LNCaP clone FGC (cell line): Measurements from ENCODE around the gene HRCT1.

Source experiments
- DNase-seq: peaks from one replicate; pipeline ENCODE4 v3.0.0-alpha.2; 2011; ENCODE audit warnings: low read depth
- H3K4me3 ChIP-seq: 2 replicates; pipeline ENCODE4 v1.5.1; 2011; ENCODE audit warnings: mild to moderate bottlenecking, low read depth, low read length, control low read depth
- TF ChIP-seq, protein P1 (sequence below): IDR thresholded peaks from 2 replicates; pipeline ENCODE4 v1.5.1; 2012; ENCODE audit warnings: mild to moderate bottlenecking; ENCODE audit not compliant: control insufficient read depth, insufficient read depth; ENCODE audit errors: extremely low read depth

Gene HRCT1

DNA sequence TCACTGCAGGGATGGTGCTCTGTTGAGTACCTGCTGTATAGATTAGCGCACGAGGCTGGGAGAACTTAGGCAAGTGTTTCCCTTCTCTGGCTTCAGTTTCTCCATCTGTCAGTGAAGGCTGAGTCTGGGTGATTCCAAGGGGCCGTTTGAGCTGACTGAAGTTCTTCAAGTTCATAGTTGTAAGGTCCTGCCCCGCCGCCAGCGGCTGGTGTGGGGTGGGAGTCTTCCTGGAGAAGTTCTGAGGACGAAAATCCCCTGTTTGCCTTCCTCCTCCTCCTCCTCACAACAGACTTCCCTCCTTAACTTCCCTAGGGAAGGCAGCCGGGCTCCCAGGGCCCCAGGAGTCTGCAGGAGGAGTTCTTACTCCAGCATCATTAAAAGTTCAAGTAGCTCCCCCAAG, 1.7 kb upstream of the HRCT1 start:
- H3K4me3 ChIP-seq: no peak overlapping the region
- TF ChIP-seq, protein P1, sequence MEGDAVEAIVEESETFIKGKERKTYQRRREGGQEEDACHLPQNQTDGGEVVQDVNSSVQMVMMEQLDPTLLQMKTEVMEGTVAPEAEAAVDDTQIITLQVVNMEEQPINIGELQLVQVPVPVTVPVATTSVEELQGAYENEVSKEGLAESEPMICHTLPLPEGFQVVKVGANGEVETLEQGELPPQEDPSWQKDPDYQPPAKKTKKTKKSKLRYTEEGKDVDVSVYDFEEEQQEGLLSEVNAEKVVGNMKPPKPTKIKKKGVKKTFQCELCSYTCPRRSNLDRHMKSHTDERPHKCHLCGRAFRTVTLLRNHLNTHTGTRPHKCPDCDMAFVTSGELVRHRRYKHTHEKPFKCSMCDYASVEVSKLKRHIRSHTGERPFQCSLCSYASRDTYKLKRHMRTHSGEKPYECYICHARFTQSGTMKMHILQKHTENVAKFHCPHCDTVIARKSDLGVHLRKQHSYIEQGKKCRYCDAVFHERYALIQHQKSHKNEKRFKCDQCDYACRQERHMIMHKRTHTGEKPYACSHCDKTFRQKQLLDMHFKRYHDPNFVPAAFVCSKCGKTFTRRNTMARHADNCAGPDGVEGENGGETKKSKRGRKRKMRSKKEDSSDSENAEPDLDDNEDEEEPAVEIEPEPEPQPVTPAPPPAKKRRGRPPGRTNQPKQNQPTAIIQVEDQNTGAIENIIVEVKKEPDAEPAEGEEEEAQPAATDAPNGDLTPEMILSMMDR: no peak
- no peak for DNase-seq

DNA sequence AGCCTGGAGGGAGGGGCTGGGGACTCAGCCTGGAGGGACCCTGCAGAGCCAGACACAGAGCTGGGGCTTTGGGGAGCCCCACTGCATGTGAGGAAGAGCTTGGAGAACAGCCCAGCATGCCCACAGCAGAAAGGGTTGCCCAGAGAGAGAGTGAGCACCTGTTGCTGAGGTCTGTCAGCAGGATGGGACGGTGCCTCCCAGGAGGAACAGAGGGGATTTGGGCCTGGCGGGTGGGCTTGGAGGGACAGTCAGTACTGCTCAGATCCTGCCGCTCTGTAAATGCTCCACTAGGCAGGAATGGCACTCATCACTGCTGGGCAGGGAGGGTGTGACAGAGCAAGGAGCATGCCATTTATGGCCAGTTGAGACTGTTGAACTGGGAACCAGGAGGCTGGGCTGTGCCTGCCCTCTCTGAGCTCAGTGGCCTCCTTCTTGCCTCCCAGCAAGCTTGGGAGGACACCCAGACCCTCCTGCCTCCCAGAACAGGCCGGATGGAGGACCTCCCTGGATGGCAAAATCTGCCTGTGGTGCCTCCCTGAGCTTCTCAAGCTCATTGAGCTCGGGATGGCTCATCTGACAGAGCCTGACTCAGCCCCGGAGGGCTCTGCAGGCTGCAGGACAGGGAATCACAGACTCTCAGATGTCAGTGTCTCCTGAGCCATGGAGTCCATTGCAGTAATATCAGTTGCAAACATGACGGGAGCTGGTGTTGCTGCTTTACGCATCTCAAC, 786 bp upstream of the HRCT1 start:
- H3K4me3 ChIP-seq: no peak overlapping the region
- TF ChIP-seq, protein P1: no peak
- DNase-seq: no peak

- TF ChIP-seq, protein P1: no peak
- H3K4me3 ChIP-seq: no peak overlapping the region
- DNase-seq: no peak
These were observed 1.1 kb downstream of the HRCT1 start for GRCh38 chr9:35906923-35907699.

DNA sequence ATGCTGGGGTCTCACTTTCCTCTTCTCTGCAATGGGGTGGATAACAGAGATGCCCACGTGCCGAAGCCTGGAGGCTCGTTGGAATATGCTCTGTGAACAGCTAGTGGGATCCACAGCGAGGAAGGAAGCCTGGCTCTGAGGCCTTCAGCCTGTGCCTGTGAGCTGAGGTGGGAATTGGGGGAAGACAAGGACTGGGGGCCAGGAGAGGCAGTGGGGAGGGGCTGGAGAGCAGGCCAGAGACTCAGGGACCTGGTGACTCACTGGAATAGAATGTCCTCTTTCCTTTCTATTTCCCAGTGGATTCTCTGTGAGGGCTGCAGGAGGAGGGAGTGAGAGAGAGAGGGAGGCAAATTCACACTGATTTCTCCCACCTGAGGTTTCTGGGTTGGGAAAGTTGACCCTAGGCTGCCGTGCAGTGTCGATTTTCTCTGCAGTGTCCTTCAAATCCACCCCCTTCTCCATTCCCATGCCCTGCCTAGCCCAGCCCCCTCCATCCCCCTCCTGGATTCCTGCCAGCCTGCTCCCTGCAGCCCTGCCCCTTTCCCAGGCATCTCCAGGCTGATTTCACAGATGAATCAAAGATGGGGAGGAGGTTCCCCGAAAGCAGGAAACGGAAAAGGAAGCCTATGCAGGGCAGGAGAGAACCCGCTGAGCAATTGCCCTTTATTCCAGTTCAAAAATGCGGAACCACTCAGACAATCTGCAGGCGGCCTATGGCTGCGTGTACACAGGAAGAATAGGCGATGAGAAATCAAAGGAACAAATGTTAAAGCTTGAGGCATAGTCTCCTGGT, 1.9 kb downstream of the HRCT1 start:
- H3K4me3 ChIP-seq: no peak overlapping the region
- TF ChIP-seq, protein P1: no peak
- DNase-seq: no peak

DNA sequence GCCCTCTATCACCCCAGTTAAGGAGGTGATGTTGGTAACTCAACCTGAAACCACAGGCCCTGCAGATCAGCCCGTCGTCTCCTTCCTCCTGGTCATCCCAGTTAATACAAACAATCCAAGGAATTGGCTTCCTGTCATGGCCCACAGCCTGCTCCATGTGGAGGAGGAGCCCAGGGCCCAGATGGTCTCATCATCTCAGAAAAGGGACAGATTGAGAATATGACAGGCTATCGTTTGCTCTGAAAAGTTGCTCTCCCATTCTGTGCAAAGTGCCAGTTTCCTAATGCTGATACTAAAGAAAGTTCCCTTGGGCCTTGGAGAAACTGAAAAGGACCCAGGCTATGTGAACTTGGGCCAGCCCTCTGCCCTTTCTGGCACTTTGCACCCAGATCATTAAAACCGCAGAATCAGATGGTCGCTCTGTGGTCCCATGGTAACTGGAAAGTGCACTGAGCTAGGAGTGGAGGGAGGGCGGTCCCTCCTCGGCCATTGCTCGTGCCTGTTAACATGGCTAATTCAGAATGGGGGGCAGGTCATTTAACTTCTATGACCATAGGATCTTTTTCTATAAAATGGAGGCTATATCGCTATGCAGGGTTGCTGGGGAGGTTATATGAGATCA, 2.6 kb downstream of the HRCT1 start:
- TF ChIP-seq, protein P1: no peak
- DNase-seq: no peak
- H3K4me3 ChIP-seq: no peak overlapping the region

- no peak within 1 kb of the TSS for H3K4me3 ChIP-seq
- TF ChIP-seq, protein P1: no peak
These were observed 3.3 kb downstream of the HRCT1 start, which contains the start of gene SPAAR for GRCh38 chr9:35909274-35909673. SPAAR (plus strand) TSS chr9:35909490; CDS start chr9:35910464, 974 bp downstream.

More at GRCh38 chr9:35909274-35909673, 3.3 kb downstream of the HRCT1 start, which contains the start of gene SPAAR:
- DNase-seq: no peak
